Ovary (tissue), 9 donors: ENCODE data around the gene LCN12. TPM values are rescaled to one million over a fixed set of nuclear protein-coding genes. Genes with fewer than 3 reads are reported as not detected.
A peak's percentile ranks its signal among the peaks of the same experiment; 100 is the strongest.

Experiments used
- DNase-seq, 5 donors: peaks; one replicate each; pipeline ENCODE4 v3.0.0-alpha.2; 2019 to 2020
- H3K27ac ChIP-seq, 2 donors: fragments of 200-600 bp; one replicate each; pipeline versions ENCODE4 v1.5.1 to v1.8.0; 2019 to 2022
- H3K27me3 ChIP-seq: fragments of 200-600 bp; one replicate; pipeline ENCODE4 v1.8.0; 2022
- H3K36me3 ChIP-seq: fragments of 200-600 bp; sonication (generic); one replicate; pipeline ENCODE4 v1.5.1; 2019
- H3K4me1 ChIP-seq: one replicate; pipeline ENCODE4 v1.8.1; 2013; ENCODE audit warnings: mild to moderate bottlenecking, moderate library complexity; ENCODE audit not compliant: insufficient read depth
- H3K4me3 ChIP-seq: fragments of 200-600 bp; sonication (generic); one replicate; pipeline ENCODE4 v1.5.1; 2017
- H3K9me3 ChIP-seq, 2 donors: fragments of 200-600 bp in 1 of 2; sonication (generic) in 1 of 2; one replicate each; pipeline versions ENCODE4 v1.5.1 to v1.8.1; 2013 to 2019; ENCODE audit warnings: mild to moderate bottlenecking in 1 of 2, moderate library complexity in 1 of 2
- CTCF ChIP-seq, 3 donors: fragments of 450-650 bp in 2 of 3; fragments of 200-600 bp in 1 of 3; IDR thresholded peaks; one replicate each; pipeline versions ENCODE4 v1.5.1 to v1.8.0; 2016 to 2022; ENCODE audit warnings: antibody characterized with exemption in 3 of 3, mild to moderate bottlenecking in 1 of 3
- EP300 ChIP-seq: sonication (generic); formaldehyde crosslinking; IDR thresholded peaks from one replicate; pipeline ENCODE4 v1.6.1; 2017; ENCODE audit warnings: antibody characterized with exemption
- POLR2A ChIP-seq: fragments of 450-650 bp; IDR thresholded peaks from one replicate; pipeline ENCODE4 v1.6.1; 2017; ENCODE audit warnings: antibody characterized with exemption, mild to moderate bottlenecking, moderate library complexity
- WGBS, 3 donors: extraction: QIAGEN DNeasy Blood & Tissue Kit in 1 of 3; methylation state at CpG; one replicate each; pipeline versions ENCODE4 v1.1.5 to v1.1.7; 2013 to 2017; 5-methylcytosine and 5-hydroxymethylcytosine counted together
- intact Hi-C, 4 donors: fragments of 100-400 bp; cut with DNase I; formaldehyde crosslinking; loops; one replicate each; pipeline versions ENCODE4 v1.11.0 to v1.15.1; 2022 to 2023
- polyA plus RNA-seq, 2 donors: library from polyadenylated mRNA; stranded (reverse); fragments of 200-250 nt in 1 of 2; fragments of 350-450 nt in 1 of 2; fragmentation: Illumina TruSeq in 1 of 2; extraction: RNeasy Lipid Tissue Mini Kit (QIAGEN cat#74804) in 1 of 2; gene quantifications; one replicate each; pipeline ENCODE4 v1.2.3, GENCODE V29; 2013 to 2014
- total RNA-seq, 7 donors: library from RNA; depleted of rRNA in 2 of 7; stranded (reverse); fragments of >200 nt in 2 of 7; fragmentation: NEBNext Ultra II Directional in 3 of 7; extraction: Animal tissue kit (Norgen Biotek cat#: 25700) in 3 of 7; gene quantifications; one replicate each; pipeline versions ENCODE4 v1.1.0 to v1.2.4, GENCODE V29; 2016 to 2023
- donor health status: DM: no; HTN: no; CAD: no; lungs with moderate emphysema.
- donor health status: DM: no; HTN: no; CAD: no.
- donor health status: Bipolar disorder and iron deficiency.
- donor health status: DM: yes; HTN: yes; CAD: no.
- donor health status: DM: no; HTN: no; CAD: no.
- donor health status: DM: yes; HTN: yes; CAD: no.

Gene LCN12
- total and polyA plus RNA-seq, 9 donors = 1.1 to 40.9 (median 13.4) TPM

DNA sequence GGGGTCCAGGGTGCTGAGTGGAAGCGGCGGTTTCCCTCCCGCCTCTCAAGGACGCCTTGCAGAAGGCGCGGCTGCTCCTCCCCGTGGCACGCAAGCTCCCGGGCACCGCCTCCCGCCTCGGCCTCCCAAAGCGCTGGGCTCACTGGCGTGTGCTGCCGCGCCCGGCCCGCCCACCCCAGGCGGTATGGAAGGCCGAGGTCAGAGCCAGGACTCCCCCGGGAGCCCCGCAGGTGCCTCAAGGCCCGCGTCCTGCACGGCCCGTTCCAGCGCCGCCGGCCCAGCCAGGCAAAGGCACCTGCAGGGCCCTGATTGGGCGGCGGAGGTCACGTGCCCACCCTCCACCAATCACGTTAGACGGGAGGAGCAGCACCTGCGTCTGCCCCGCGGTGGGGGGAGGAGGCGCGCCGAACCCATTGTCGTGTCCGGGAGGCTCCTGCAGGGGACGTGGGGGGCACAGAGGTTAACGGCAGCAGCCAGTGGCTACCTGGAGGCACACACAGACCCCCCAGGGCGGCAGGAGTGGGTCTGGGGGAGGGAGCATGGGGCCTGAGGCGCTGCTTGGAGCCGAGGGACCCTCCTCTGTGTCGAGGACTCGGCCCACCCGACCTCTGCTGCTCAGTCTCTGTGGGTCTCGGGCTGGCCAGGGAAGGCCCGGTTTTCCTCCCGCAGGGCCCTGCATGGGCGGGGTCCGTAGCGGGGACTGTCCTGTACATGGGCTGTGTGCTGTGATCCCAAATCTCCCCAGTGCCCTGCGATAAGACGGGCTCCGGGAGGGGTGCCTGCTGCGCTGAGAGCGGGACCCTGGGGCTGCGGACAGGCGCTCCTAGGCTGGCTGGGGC, 2.0 kb upstream of the LCN12 start:
- Histone ChIP-seq H3K27ac (peak overlapping the region; percentile 4 to 62), H3K36me3 (no peaks in the 10 kb centered on the region), H3K9me3 (no peaks in the 10 kb centered on the region), H3K4me3 (peak overlapping the region; percentile 44), H3K4me1 (peaks cover 7% of the 10 kb centered on the region), H3K27me3 (no peaks in the 10 kb centered on the region)
- WGBS, 3 donors = 1 to 2% (median 1%) methylated on average over 42 to 63 of the region's 63 CpGs
- peak; percentile 91 to 96 (median 94) for DNase-seq
- intact Hi-C loops = loop anchor here in 1 of 4 donors (5.0 to 10.0 kb wide), 2 partner anchors 82 to 105 kb away; partner anchors contain the start of genes AJM1, FUT7 and PHPT1
- TF ChIP-seq POLR2A = peak; percentile 22
- TF ChIP-seq EP300 = no peak
- peak in 1 of 3 donors; percentile 30 for TF ChIP-seq CTCF (IDR thresholded peaks at IDR 0.05)

- WGBS, 3 donors = 32 to 45% (median 38%) methylated on average over 9 of the region's 9 CpGs
- intact Hi-C loops = loop anchor here in 1 of 4 donors (5.0 kb wide), 1 partner anchor 82 kb away; the partner anchor contains the start of gene FUT7
- peaks cover 7% of the 10 kb centered on the region for H3K4me1 ChIP-seq
These were observed 1.3 kb upstream of the LCN12 start for GRCh38 chr9:136950656-136951276.

DNA sequence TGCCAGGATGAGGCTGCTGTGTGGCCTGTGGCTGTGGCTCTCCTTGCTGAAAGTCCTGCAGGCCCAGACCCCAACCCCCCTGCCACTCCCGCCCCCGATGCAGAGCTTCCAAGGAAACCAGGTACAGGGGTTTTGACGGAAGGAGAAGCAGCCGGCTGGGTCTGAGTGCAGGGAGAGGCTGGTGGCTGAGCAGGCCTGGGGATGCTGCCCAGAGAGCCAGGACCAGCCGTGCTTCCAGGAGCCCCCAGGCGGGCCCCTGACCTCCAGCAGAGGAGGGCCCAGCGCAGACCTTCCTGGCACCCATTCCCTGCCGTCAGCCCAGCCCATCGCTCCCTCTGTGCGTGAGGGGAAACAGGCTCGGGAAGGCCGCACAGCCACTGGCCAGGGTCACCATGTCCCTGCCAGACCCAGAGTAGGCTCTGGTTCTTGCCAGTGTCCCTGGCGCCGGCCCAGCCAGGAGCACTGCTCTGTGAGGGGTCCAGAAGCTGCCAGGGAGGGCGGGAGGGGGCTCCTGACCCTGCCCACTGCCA, 313 bp downstream of the LCN12 start:
- peak overlapping the region in 1 of 2 donors; percentile 77 for H3K27ac ChIP-seq
- H3K4me1 ChIP-seq = peaks cover 7% of the 10 kb centered on the region
- no peaks in the 10 kb centered on the region for H3K36me3 ChIP-seq
- H3K9me3 ChIP-seq = no peaks in the 10 kb centered on the region
- TF ChIP-seq POLR2A = no peak
- TF ChIP-seq CTCF (IDR thresholded peaks at IDR 0.05) = no peak
- no peak for TF ChIP-seq EP300
- H3K4me3 ChIP-seq = no peak overlapping the region
- no peaks in the 10 kb centered on the region for H3K27me3 ChIP-seq
- peak; percentile 61 to 87 (median 80) for DNase-seq
- intact Hi-C loops = loop anchor here in 1 of 4 donors (5.0 kb wide), 1 partner anchor 80 kb away; the partner anchor contains the start of gene FUT7
- WGBS, 3 donors = 24 to 27% (median 26%) methylated on average over 9 to 15 of the region's 15 CpGs

More at GRCh38 chr9:136950656-136951276, 1.3 kb upstream of the LCN12 start:
- Histone ChIP-seq H3K9me3 (no peaks in the 10 kb centered on the region), H3K4me3 (no peak overlapping the region), H3K27me3 (no peaks in the 10 kb centered on the region), H3K36me3 (no peaks in the 10 kb centered on the region), H3K27ac (peak overlapping the region in 1 of 2 donors; percentile 4)
- peak in 2 of 5 donors; percentile 17 to 32 for DNase-seq
- TF ChIP-seq POLR2A = no peak
- no peak for TF ChIP-seq EP300
- no peak for TF ChIP-seq CTCF (IDR thresholded peaks at IDR 0.05)
